WTC11 (cell line): Measurements from ENCODE around the gene FA2H. TPM values are rescaled to one million over a fixed set of nuclear protein-coding genes. Genes with fewer than 3 reads are reported as not detected.

ENCODE experiments used
- ATAC-seq: fragments of 200-7000 bp; cut with Tn5 transposase; 2 replicates; pipeline ENCODE4 v1.10.0; 2021; ENCODE audit warnings: mild to moderate bottlenecking, moderate library complexity
- CTCF ChIA-PET: fragments of 300-600 bp; sonication (Branson Sonifier 250); formaldehyde crosslinking; loops from one replicate; lab custom pipeline; 2021; ENCODE audit warnings: antibody characterized with exemption; lab: Charles Lee
- POLR2A ChIA-PET: fragments of 350-600 bp; sonication (Branson Sonifier 250); formaldehyde crosslinking; loops from one replicate; lab custom pipeline; 2021; ENCODE audit warnings: antibody characterized with exemption; lab: Charles Lee
- DNase-seq: peaks from one replicate; pipeline ENCODE4 v3.0.0; 2021; ENCODE audit warnings: low spot score
- H3K27ac Mint-ChIP-seq: 2 replicates; pipeline ENCODE4 v1.8.0; 2021; ENCODE audit warnings: mixed read lengths
- H3K27me3 Mint-ChIP-seq: 2 replicates; pipeline ENCODE4 v1.8.0; 2021; ENCODE audit warnings: low read depth, mild to moderate bottlenecking, moderate library complexity, mixed read lengths
- H3K36me3 Mint-ChIP-seq: 2 replicates; pipeline ENCODE4 v1.8.0; 2021; ENCODE audit warnings: mixed read lengths
- H3K4me1 Mint-ChIP-seq: 2 replicates; pipeline ENCODE4 v1.8.0; 2022; ENCODE audit warnings: mixed read lengths
- H3K4me3 Mint-ChIP-seq: 2 replicates; pipeline ENCODE4 v1.8.0; 2021; ENCODE audit warnings: mild to moderate bottlenecking, moderate library complexity, mixed read lengths
- H3K9me3 Mint-ChIP-seq: 2 replicates; pipeline ENCODE4 v1.8.0; 2021; ENCODE audit warnings: mixed read lengths
- AFF4 ChIP-seq: sonication (generic); formaldehyde crosslinking; IDR thresholded peaks from 2 replicates; pipeline ENCODE4 v1.8.1; 2023; ENCODE audit warnings: mild to moderate bottlenecking, missing genetic modification reagents, borderline replicate concordance
- ATF1 ChIP-seq: sonication (generic); formaldehyde crosslinking; IDR thresholded peaks from 2 replicates; pipeline ENCODE4 v1.8.1; 2023; ENCODE audit warnings: mild to moderate bottlenecking, moderate library complexity, missing genetic modification reagents
- ATF2 ChIP-seq: sonication (generic); formaldehyde crosslinking; IDR thresholded peaks from 2 replicates; pipeline ENCODE4 v1.8.1; 2022; ENCODE audit warnings: low read depth, missing genetic modification reagents, borderline replicate concordance
- ATF3 ChIP-seq: sonication (generic); formaldehyde crosslinking; conservative IDR thresholded peaks from 2 replicates; pipeline ENCODE4 v1.8.1; 2022; ENCODE audit warnings: mild to moderate bottlenecking, missing genetic modification reagents
- CDX4 ChIP-seq: fragments of 250-450 bp; sonication (Bioruptor Pico); IDR thresholded peaks from 2 replicates; pipeline ENCODE4 v1.9.0; 2021; ENCODE audit warnings: moderate library complexity, mild to moderate bottlenecking, inconsistent platforms, borderline replicate concordance
- CREM ChIP-seq: sonication (generic); formaldehyde crosslinking; IDR thresholded peaks from 2 replicates; pipeline ENCODE4 v1.8.1; 2022; ENCODE audit warnings: mild to moderate bottlenecking, missing genetic modification reagents, moderate library complexity
- CTCF ChIP-seq: fragments of 200-600 bp; IDR thresholded peaks from 2 replicates; pipeline ENCODE4 v1.8.0; 2022; ENCODE audit warnings: antibody characterized with exemption
- E2F5 ChIP-seq: sonication (generic); formaldehyde crosslinking; IDR thresholded peaks from 2 replicates; pipeline ENCODE4 v1.8.1; 2022; ENCODE audit warnings: mild to moderate bottlenecking, moderate library complexity, missing genetic modification reagents
- ERG ChIP-seq: fragments of 250-450 bp; sonication (Bioruptor Pico); IDR thresholded peaks from 2 replicates; pipeline ENCODE4 v1.8.0; 2021; ENCODE audit warnings: mild to moderate bottlenecking
- ETV6 ChIP-seq: sonication (generic); formaldehyde crosslinking; IDR thresholded peaks from 2 replicates; pipeline ENCODE4 v1.8.1; 2022; ENCODE audit warnings: mild to moderate bottlenecking, missing genetic modification reagents
- NR1H2 ChIP-seq: sonication (generic); formaldehyde crosslinking; IDR thresholded peaks from 2 replicates; pipeline ENCODE4 v1.9.0; 2021; ENCODE audit warnings: mild to moderate bottlenecking, moderate library complexity, missing genetic modification reagents
- RELA ChIP-seq: sonication (generic); formaldehyde crosslinking; IDR thresholded peaks from 2 replicates; pipeline ENCODE4 v1.8.1; 2022; ENCODE audit warnings: missing genetic modification reagents, mild to moderate bottlenecking, borderline replicate concordance
- SP1 ChIP-seq: sonication (generic); formaldehyde crosslinking; conservative IDR thresholded peaks from 2 replicates; pipeline ENCODE4 v1.8.1; 2022; ENCODE audit warnings: missing genetic modification reagents
- TEAD4 ChIP-seq: sonication (generic); formaldehyde crosslinking; IDR thresholded peaks from 2 replicates; pipeline ENCODE4 v1.8.0; 2022; ENCODE audit warnings: mild to moderate bottlenecking, missing genetic modification reagents
- USF2 ChIP-seq: sonication (generic); formaldehyde crosslinking; IDR thresholded peaks from 2 replicates; pipeline ENCODE4 v1.8.1; 2023; ENCODE audit warnings: mild to moderate bottlenecking, missing genetic modification reagents, moderate library complexity
- ZNF219 ChIP-seq: sonication (generic); formaldehyde crosslinking; IDR thresholded peaks from 2 replicates; pipeline ENCODE4 v1.8.0; 2023; ENCODE audit warnings: missing genetic modification reagents, mild to moderate bottlenecking, borderline replicate concordance
- ZNF671 ChIP-seq: fragments of 250-450 bp; sonication (Bioruptor Pico); IDR thresholded peaks from 2 replicates; pipeline ENCODE4 v1.8.0; 2021; ENCODE audit warnings: mild to moderate bottlenecking
- total RNA-seq: library from RNA; stranded (reverse); gene quantifications from 3 replicates; pipeline ENCODE4 v1.2.3, GENCODE V29; 2021

FA2H gene
- total RNA-seq, 1 experiment from 2014 or later, result 10.9 TPM

- TF ChIP-seq ATF2 (CRISPR knock-in tag), result no peak
Observed at GRCh38 chr16:74749291-74750055, 25.1 kb downstream of the FA2H start (continued).

- TF ChIP-seq CREM (CRISPR knock-in tag) (no peak), CTCF (no peak)
- TF ChIP-seq, all 79 proteins: peak for 0
- H3K27ac Mint-ChIP-seq, result no peak overlapping the region
- H3K36me3 Mint-ChIP-seq, result no peaks in the 10 kb centered on the region
- peaks cover 24% of the 10 kb centered on the region for H3K4me1 Mint-ChIP-seq
- ChIA-PET POLR2A (no interaction called here), CTCF (interaction anchor here (0.6 to 3.1 kb wide), 8 partner anchors 10 to 303 kb away, joined by 3 to 16 read pairs (median 6); partner anchors contain the start of gene FA2H)
- DNase-seq (no peak), ATAC-seq (no peak)
- no peaks in the 10 kb centered on the region for H3K9me3 Mint-ChIP-seq
- no peaks in the 10 kb centered on the region for H3K27me3 Mint-ChIP-seq
- no peak overlapping the region for H3K4me3 Mint-ChIP-seq
Observed at GRCh38 chr16:74748616-74749026, 26.0 kb downstream of the FA2H start.

- CTCF ChIA-PET, result interaction anchor here (1.2 to 3.1 kb wide), 2 partner anchors 27 to 65 kb away, joined by 3 to 16 read pairs; partner anchors contain the start of gene FA2H
- DNase-seq, result no peak
- Mint-ChIP-seq H3K27me3 (no peaks in the 10 kb centered on the region), H3K4me1 (peaks cover 28% of the 10 kb centered on the region), H3K27ac (no peak overlapping the region), H3K4me3 (no peak overlapping the region), H3K36me3 (no peaks in the 10 kb centered on the region), H3K9me3 (no peaks in the 10 kb centered on the region)
- ATAC-seq, result no peak
- POLR2A ChIA-PET, result interaction anchor here (0.6 kb wide), 1 partner anchor 37 kb away, joined by 5 read pairs; no protein-coding TSS in a partner anchor
- no peak for TF ChIP-seq RELA
- no peak for TF ChIP-seq ATF3
- TF ChIP-seq SP1 (CRISPR knock-in tag), result no peak
- TF ChIP-seq USF2, result no peak
- TF ChIP-seq ERG (CRISPR knock-in tag), result no peak
- TF ChIP-seq ZNF671 (CRISPR knock-in tag), result no peak
- no peak for TF ChIP-seq ZNF219
- no peak for TF ChIP-seq CDX4 (CRISPR knock-in tag)
- TF ChIP-seq TEAD4, result no peak
- no peak for TF ChIP-seq NR1H2
- TF ChIP-seq ATF1, result no peak
- TF ChIP-seq E2F5 (CRISPR knock-in tag), result no peak
- TF ChIP-seq ETV6 (CRISPR knock-in tag), result no peak
- TF ChIP-seq AFF4 (CRISPR knock-in tag), result no peak
Observed at GRCh38 chr16:74747716-74748615, 26.7 kb downstream of the FA2H start.
